PFSK-1 (cell line): Measurements from ENCODE around the gene PCCB.

ENCODE experiments used
- FOXP2 ChIP-seq: optimal IDR thresholded peaks from 2 replicates; pipeline ENCODE3; 2011; ENCODE audit warnings: borderline replicate concordance, control low read depth, inconsistent platforms; ENCODE audit not compliant: insufficient read depth; ENCODE audit errors: extremely low read length, extremely low read depth
- POLR2AphosphoS5 ChIP-seq: IDR thresholded peaks from 2 replicates; pipeline ENCODE4 v1.6.1; 2012; ENCODE audit warnings: low read depth, mild to moderate bottlenecking, control low read depth, low read length, moderate library complexity
- SIN3A ChIP-seq: IDR thresholded peaks from 2 replicates; pipeline ENCODE4 v1.6.1; 2012; ENCODE audit warnings: mild to moderate bottlenecking, low read length, moderate library complexity, borderline replicate concordance; ENCODE audit not compliant: insufficient read depth
- TAF1 ChIP-seq: IDR thresholded peaks from 2 replicates; pipeline ENCODE4 v1.6.1; 2012; ENCODE audit warnings: low read length, control low read depth, borderline replicate concordance; ENCODE audit not compliant: insufficient read depth
- TF ChIP-seq, protein P1 (sequence below), 2 experiments: IDR thresholded peaks; 2 replicates each; pipeline versions ENCODE4 v1.6.1 to v1.8.0; 2011 to 2012; ENCODE audit warnings: low read depth in 2 of 2, low read length in 2 of 2, control low read depth in 1 of 2, inconsistent platforms in 1 of 2, mild to moderate bottlenecking in 1 of 2, moderate library complexity in 1 of 2; ENCODE audit not compliant: insufficient read depth in 1 of 2

PCCB gene

GRCh38 chr3:136350132-136350531 is 100.0 kb downstream of the PCCB start:
- no peak for TF ChIP-seq FOXP2
- TF ChIP-seq, protein P1, sequence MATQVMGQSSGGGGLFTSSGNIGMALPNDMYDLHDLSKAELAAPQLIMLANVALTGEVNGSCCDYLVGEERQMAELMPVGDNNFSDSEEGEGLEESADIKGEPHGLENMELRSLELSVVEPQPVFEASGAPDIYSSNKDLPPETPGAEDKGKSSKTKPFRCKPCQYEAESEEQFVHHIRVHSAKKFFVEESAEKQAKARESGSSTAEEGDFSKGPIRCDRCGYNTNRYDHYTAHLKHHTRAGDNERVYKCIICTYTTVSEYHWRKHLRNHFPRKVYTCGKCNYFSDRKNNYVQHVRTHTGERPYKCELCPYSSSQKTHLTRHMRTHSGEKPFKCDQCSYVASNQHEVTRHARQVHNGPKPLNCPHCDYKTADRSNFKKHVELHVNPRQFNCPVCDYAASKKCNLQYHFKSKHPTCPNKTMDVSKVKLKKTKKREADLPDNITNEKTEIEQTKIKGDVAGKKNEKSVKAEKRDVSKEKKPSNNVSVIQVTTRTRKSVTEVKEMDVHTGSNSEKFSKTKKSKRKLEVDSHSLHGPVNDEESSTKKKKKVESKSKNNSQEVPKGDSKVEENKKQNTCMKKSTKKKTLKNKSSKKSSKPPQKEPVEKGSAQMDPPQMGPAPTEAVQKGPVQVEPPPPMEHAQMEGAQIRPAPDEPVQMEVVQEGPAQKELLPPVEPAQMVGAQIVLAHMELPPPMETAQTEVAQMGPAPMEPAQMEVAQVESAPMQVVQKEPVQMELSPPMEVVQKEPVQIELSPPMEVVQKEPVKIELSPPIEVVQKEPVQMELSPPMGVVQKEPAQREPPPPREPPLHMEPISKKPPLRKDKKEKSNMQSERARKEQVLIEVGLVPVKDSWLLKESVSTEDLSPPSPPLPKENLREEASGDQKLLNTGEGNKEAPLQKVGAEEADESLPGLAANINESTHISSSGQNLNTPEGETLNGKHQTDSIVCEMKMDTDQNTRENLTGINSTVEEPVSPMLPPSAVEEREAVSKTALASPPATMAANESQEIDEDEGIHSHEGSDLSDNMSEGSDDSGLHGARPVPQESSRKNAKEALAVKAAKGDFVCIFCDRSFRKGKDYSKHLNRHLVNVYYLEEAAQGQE (IDR thresholded peaks at IDR 0.05; ENCODE audit: insufficient read depth in 1 of 2, low read depth in 2 of 2, low read length in 2 of 2): no peak
- no peak for TF ChIP-seq POLR2AphosphoS5
- no peak for TF ChIP-seq SIN3A
- no peak for TF ChIP-seq TAF1

DNA sequence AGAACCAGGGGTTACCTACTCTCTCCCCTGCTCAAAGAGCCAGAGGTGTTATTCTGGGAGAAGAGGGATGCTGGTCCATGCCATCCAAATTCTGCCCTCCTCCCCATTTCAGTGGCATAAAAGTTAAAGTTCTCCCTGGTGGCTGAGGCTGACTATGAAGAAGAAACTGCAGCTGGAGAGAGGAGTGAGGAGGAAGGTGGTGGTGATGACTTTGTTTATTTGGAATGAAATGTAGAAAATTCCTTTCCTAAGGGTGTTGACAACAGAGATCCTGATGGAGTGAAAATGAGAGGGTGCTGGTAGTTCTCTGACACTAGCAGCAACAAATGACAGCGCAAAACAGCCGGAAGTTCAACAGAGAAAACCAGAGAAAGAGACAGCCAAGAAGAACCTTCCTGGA is 100.4 kb downstream of the PCCB start:
- TF ChIP-seq, protein P1 (IDR thresholded peaks at IDR 0.05; ENCODE audit: insufficient read depth in 1 of 2, low read depth in 2 of 2, low read length in 2 of 2): no peak
- no peak for TF ChIP-seq TAF1
- TF ChIP-seq POLR2AphosphoS5: no peak
- no peak for TF ChIP-seq SIN3A
- no peak for TF ChIP-seq FOXP2

GRCh38 chr3:136351351-136351750 is 101.2 kb downstream of the PCCB start:
- no peak for TF ChIP-seq POLR2AphosphoS5
- TF ChIP-seq SIN3A: no peak
- no peak for TF ChIP-seq TAF1
- TF ChIP-seq, protein P1 (IDR thresholded peaks at IDR 0.05; ENCODE audit: insufficient read depth in 1 of 2, low read depth in 2 of 2, low read length in 2 of 2): no peak

DNA sequence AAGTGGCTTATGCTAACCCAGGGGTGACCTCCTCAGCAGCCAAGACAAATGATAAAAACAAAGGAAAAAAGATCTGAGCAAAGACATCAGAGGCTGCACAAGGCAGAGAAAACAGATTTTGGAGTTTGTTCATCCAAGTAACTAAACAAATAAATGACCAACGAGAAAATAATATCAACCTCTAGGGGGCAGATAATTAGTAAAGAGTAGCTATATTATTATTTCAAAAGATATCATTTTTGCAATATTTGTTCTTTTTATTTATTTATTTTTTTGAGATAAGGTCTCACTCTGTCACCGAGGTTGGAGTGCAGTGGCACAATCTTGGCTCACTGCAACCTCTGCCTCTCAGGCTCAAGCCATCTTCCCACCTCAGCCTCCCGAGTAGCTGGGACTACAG is 101.8 kb downstream of the PCCB start:
- TF ChIP-seq SIN3A: no peak
- no peak for TF ChIP-seq FOXP2
- no peak for TF ChIP-seq POLR2AphosphoS5
- no peak for TF ChIP-seq TAF1
- TF ChIP-seq, protein P1 (IDR thresholded peaks at IDR 0.05; ENCODE audit: insufficient read depth in 1 of 2, low read depth in 2 of 2, low read length in 2 of 2): no peak

GRCh38 chr3:136353461-136353860 is 103.3 kb downstream of the PCCB start:
- TF ChIP-seq, protein P1 (IDR thresholded peaks at IDR 0.05; ENCODE audit: insufficient read depth in 1 of 2, low read depth in 2 of 2, low read length in 2 of 2): no peak
- TF ChIP-seq FOXP2 (no peak), SIN3A (no peak), TAF1 (no peak), POLR2AphosphoS5 (no peak)
